HG03196 (cell line): ENCODE results near the gene MTFP1.
A peak's percentile ranks its signal among the peaks of the same experiment; 100 is the strongest.
"Not testable (repeated sequence)": the region's sequence is repeated elsewhere in the genome, so short reads cannot be mapped to it uniquely, and the experiment has no call there.

Experiments used
- ATAC-seq: cut with Tn5 transposase; IDR thresholded peaks from one replicate; pipeline ENCODE4 v1.9.1; 2021; ENCODE audit not compliant: unreplicated experiment

MTFP1 gene

DNA sequence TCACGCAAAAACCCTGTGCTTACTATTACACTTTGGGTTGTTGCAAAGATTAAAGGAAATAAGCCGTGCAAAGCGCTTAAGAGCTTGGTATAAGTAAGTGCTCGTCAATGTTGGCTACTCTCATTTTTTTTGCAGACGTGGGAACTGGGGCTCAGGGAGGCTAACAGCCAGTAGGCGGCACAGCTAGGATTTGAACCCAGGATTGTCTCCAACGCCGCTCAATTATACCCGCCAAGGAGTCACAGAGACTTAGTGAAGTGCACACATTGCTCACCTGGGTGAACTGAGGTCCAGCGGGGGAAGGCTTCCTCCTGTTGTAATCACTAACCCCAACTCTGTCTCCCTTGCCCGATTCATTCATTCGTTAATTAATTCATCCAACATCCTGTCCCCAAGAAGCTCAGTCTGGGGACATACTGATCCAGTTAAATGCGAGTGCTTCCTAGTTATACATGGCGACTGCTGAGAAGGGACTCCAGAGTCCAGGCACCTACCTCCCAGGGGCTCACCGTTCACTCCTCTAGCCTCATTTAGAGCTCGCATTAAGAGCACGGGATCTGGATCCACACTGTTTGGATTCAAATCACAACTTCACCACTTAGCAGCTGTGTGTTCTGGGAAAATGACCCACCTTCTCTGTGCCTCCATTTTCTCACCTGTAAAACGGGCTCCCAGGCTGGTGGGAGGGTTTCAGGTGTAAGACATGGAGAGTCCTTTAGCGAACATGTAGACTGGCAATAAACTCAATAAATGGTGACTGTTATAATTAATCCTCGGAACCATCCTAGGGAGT is 838 bp upstream of the MTFP1 start:
- no peak for ATAC-seq

DNA sequence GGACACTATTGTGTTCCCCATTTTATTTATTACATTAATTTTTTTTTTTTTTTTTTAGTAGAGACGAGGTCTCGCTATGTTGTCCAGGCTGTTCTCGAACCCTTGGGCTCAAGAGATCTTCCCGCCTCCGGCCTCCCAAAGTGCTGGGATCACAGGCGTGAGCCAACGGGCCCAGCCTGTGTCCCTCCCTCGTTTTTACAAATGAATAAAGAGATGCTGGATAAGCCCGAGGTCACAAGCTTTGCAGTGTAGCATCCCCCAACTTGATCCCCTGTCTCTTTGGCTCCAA is 297 bp upstream of the MTFP1 start:
- no peak for ATAC-seq

DNA sequence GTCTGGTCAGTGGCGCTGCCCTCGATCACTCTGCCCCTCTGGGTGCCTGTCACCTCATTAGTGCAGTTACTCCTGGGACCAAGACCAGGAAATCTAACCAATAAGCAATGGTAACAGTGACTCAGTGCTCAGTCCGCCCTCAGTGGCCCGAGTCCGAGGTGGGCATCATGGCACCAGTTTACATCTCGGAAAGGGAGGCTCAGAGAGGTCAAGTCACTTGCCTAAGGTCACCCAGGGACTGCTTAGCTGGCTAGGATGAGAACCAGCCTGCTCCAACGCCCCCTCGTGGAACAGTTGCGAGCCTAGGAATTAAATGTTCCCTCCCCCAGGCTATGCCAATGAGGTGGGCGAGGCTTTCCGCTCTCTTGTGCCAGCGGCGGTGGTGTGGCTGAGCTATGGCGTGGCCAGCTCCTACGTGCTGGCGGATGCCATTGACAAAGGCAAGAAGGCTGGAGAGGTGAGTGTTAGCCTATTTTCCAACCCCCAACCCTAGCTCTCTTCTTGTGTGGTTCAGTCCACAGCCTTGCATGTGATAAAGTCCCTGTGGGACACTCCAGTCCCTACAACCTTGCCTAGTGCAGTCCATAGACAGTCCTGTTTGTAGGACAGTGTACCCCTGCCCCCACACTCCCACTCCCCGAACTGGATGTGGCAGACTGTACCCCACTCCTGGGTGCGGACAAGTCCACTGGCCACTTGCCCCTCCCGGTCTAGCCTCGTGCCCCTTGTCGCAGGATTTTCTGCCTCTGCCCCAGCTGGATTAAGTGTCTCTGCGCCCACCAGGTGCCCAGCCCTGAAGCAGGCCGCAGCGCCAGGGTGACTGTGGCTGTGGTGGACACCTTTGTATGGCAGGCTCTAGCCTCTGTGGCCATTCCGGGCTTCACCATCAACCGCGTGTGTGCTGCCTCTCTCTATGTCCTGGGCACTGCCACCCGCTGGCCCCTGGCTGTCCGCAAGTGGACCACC is 1.1 kb downstream of the MTFP1 start:
- no peak for ATAC-seq

DNA sequence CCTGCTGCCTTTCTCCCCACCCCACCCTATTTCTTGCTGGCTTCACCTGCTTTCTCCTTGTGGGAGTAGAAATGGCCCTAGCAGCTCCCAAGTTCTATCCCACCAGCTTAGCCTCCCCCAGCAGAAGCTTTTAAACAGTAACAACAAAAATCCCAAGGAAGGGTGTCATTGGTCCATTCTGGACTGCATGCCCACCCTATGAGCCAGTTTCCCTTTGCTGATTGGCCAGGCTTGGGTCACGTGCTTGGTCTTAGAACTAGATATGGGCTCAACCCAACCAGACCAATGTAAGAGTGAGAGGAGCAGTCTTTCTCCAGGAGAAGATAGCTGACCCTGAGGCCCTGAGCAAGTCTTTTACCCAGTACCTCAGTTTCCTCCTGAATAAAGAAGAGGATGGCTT is 2.3 kb downstream of the MTFP1 start:
- no peak for ATAC-seq

DNA sequence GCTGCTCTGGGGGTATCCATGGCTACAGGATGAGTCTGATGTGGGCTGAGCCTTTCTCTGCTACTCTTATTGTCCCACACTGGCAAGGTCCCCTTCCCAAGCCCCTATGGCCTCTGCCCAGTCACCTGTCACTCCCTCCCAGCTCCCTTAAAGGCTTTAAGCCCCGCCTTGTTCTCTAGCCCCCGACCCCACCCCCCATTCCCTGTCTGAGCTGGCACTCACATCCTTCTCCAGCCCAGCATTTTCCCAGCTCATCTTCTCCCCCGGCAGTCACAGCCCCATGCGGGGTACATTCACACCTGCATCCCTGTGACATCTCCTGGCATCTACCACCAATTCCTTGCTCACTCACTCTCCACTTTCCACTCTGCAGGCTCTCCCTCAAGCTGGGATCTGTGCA is 4.3 kb downstream of the MTFP1 start:
- no peak for ATAC-seq

DNA sequence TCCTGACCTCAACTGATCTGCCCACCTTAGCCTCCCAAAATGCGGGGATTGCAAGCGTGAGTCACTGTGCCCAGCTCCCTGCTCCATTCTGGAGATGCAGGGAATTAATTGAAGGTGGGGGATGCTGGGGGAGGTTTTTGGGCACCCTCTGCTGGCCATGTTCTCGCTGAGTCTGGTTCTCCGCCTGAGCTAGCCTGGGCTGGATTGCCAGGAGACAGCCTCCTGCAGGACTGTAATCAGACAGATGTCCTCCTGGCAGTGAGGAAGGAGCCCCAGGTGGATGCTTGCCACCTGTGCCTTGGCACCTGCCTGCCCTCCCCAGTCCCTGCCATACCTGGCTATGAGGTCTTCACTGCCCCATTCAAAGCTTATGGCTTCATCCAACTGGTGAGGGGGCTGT is 5.4 kb downstream of the MTFP1 start:
- ATAC-seq = no peak

DNA sequence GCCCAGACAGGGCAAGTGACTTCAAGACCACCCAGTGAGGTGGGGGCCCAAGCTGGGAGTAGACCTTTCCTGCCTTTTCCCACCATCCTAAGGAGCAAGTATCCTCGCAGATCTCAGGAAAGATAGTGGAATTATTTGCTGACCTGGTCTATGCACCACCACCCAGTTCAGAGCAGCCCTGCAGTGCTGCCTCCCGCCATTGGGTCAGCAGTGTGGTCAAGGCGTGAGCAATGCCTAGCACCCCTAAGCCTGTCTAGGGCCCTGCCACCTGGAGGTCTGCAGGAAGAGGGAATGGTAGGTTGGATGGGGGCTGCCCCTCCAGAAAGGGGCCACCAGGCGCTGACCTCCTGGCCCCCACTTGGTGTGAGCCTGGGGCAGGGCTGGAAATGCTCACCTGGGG is 6.5 kb downstream of the MTFP1 start:
- no peak for ATAC-seq

DNA sequence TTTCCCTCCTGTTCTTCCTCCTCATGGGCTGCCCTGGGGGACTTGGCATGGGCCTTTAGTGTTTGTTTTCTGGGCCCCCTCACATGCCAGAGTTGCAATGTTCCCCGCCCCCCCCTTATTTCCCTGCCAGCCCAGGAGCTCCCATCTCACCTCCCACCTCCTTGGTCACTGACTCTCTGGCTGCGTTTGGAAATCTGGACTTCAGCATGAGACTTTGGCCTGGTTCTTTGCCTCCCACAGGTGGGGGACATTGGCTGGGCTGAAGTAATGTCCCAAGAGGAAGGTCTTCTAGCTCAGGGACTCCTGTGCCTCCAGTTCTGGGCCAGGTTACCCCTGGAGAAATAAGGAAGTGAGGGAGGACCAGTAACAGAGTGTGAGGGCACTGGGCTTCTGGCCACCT is 7.0 kb downstream of the MTFP1 start:
- ATAC-seq = no peak

DNA sequence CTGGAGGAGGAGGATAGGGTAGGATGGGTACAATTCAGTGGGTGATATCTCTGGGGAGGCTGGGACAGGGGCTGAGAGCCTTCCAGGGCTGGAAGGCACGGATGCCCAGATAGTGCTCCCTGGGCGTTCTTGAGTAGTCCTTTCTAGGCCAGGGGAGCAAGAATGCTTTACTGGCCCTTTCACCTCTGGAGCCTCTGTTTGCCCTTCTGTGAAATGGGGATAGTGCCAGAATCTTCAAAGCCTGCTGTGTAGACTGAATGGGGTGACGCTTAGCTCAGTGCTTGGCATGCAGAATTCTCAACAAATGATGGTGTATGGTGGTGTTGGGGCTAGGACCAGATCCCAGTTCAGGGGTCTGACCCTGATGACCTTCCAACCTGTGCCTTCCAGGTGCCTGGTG is 7.7 kb downstream of the MTFP1 start:
- no peak for ATAC-seq

DNA sequence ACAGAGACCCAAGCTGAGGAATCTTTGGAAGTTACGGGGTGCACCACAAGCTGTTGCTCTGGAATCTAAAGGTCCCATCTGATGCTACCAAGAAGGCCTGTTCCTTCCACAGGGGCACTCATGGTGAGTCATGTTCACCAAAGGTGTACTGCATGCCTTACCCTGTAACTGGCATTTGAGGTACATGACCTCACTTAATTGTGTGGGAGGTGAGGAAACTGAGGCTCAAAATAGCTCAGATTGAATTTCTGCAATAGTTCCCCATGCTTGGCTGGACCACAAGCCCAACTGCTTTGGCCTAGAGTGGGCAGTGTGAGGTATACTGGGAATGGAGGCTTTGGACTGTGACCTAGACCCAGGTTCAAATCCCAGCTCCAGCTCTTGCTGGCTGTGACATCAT is 8.2 kb downstream of the MTFP1 start:
- ATAC-seq = no peak

DNA sequence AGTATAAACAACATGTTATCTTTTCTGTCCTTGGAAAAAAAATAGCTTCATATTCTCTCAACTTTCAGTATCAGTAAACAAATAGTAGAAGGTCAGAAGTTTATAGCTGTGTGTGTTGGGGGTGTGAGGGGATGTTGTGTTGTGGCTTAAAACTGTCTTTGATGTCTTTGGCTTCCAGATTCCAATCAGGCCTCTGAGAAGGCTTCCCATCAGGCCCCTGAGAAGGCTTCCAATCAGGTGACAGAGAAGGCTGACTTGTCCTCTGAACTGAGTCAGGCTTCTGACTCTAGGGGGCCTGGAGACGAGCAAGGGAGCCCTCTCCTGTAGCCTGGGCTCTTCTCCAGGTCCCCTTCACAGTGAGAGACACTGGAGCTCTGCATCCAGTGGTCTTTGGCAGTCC is 9.3 kb downstream of the MTFP1 start:
- no peak for ATAC-seq

DNA sequence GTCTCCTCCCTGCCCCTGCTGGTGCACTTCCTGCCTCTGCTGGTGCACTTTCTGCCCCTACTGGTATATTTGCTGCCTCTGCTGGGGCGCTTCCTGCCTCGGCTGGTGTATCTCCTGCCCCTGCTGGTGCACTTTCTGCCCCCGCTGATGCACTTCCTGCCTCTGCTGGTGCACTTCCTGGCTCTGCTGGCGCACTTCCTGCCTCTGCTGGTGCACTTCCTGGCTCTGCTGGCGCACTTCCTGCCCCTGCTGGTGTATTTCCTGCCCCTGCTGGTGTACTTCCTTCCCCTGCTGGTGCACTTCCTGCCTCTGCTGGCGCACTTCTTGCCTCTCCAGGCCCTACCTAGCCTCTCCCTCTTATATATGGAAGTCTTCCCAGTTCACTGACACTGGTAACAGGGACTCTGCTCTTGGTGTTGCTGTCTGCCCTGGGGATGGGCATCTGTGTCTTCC is 10.1 kb downstream of the MTFP1 start:
- ATAC-seq = no peak

DNA sequence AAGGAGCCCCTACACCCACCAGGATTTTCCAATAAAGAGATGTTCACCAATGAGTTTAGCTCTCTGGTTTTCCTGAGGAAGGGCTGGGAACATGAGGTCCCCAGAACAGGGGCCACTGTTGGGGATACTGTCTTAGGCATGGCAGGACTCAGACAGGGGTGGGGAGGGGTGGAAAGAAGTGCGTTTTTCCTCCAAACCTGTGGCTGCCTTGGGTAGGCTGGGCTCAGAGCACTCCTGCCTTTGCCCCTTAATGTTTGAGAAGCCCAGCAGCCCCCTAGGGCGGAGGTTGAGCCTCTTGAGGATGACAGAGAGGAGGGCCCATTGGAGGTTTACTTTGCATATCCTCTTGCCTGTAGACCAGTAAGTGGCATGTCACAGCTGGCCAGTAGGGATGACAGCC is 10.6 kb downstream of the MTFP1 start:
- ATAC-seq = no peak

DNA sequence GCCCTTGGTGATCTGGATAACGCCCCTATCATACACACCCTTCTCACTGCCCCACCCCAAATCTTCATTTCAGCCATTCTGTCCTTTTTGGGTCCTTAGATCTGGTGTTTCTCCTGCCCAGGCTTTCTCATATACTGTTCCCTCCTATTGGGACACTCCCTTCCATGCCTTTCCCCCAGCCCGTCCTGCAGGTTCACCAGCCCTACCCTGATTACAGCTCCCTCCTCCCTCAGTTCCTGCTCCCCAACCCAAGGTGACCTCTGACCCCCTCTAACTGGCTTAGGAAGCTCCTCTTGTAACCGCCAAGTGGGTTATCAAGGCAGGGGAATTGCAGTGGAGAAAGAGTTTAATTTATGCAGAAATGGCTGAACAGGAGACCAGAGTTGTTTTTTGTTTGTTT is 13.0 kb downstream of the MTFP1 start:
- no peak for ATAC-seq

DNA sequence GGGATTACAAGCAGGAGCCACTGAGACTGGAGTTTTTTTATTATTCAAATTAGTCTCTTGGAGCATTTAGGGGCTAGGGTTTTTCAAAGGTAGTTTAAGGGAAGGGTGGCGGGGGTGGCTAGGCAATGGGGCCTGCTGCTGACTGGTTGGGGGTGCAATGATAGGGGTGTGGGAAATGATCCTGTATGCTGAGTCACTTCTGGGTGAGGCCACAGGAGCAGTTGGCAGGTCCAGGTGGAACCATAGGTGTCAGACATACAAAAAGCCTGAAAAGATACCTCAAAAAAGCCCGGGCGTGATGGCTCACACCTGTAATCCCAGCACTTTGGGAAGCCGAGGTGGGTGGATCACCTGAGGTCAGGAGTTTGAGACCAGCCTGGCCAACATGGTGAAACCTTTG is 13.7 kb downstream of the MTFP1 start:
- no peak for ATAC-seq

DNA sequence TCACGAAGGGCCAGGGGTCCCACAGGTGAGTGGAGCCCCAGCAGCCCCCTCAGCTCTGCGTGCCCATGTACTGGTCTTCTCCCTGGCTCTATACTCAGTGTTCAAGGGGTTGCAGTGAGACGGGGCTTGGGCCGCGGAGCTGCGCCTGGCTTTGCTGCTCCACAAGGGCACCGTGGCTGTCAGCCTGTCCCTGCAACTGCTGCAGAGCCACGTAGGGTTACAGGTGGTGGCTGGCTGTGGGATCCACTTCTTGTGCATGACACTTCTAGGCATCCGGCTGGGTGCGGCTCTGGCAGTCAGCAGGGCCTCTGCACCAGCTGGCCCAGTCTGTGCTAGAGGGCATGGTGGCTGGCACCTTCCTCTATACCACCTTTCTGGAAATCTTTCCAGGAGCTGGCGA is 14.3 kb downstream of the MTFP1 start:
- ATAC-seq = no peak

DNA sequence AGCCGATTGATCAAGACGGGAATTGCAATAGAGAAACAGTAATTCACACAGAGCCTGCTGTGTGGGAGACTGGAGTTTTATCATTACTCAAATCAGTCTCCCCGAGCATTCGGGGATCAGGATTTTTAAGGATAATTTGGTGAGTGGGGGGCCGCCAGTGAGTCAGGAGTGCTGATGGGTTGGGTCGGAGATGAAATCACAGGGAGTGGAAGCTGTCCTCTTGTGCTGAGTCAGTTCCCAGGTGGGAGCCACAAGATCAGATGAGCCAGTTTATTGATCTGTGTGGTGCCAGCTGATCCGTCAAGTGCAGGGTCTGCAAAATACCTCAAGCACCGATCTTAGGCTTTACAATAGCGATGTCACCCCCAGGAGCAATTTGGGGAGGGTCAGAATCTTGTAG is 15.5 kb downstream of the MTFP1 start:
- no peak for ATAC-seq

DNA sequence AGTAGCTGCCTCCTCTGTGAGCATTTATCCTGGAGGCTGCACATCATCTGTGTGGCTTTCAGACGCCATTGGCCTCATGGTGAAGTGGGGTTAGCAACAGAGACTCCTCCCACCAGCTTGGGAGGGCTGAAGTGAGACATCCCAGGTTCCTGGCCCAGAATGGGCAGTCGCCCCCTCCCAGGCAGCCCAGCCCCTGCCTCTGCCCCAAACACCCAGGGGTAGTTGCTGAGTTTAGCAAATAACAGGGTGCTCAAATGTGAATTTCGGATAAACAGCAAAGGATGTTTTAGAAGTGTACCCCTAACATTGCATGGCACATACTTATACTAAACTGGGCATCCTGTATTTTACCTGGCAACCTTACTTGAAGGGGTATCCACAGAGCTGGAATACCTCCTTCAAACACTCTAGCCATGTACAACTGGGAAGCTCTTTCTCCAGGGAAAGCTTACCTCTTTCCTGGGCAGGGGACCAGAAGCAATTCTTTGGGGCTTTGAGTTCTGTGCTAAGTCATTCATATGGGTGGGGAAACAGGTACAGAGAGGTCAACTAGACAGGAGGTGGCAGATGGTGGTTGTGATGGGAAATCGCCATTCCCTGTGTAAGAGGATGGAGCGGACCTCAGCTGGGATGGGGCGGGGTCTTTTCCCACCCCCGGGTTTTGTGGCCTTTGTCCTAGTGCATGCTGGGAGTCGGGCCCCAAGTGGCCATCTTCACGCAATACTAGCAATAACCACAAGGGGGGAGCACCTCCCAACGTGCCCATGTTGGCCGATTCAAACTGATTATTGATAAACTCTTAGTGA is 19.3 kb downstream of the MTFP1 start:
- ATAC-seq = peak; percentile 37

DNA sequence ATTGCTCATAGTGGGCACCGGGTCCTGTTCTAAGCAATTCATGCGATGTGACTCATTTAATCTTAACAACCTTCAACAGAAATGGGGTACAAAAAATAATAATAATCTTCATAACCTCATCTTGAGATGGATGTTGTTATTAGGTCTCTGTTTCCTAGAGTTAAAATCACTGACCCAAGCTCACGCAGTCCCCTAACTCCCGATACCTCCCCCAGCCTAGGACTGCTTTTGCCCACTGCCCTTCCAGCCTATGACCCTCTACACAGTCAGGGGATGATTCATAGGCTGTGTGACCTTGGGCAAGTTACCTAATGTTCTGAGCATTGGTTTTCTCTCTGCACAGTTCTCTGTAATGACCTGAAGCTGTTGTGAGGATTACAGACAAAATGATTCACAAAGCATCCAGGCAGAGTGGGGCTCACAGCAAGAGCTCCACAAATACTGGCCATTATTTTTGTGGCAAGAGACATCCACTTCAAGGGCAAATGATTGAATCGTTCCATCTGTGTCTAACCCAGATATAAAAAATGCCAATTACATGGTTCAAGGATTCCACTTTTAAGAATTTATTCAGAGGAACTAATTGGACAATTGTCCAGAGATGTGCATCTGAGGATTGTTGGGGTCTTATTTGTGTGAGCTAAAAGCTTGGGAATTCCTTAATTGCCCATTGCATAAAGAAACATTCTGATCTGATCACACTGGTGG is 20.0 kb downstream of the MTFP1 start:
- no peak for ATAC-seq

DNA sequence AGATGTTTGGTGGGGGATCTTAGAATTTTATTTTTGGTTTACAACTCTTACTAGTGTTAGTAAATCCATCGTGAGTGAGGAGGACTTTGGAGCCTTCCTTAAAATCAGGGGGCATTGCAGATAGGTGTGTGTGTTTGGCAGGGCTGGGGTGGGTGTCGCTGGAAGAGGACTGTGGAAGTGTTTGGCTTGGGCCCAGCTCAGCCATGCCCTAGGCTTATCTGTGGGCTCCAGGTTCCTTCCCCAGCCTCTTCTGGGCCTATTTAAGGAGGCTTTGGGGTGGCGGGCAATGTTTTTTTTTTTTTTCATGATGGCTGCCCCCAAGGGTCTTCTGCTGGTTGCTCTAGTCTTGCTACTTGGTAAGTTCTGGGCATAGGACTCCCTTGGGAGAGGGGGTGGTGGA is 22.1 kb downstream of the MTFP1 start:
- ATAC-seq = no peak

DNA sequence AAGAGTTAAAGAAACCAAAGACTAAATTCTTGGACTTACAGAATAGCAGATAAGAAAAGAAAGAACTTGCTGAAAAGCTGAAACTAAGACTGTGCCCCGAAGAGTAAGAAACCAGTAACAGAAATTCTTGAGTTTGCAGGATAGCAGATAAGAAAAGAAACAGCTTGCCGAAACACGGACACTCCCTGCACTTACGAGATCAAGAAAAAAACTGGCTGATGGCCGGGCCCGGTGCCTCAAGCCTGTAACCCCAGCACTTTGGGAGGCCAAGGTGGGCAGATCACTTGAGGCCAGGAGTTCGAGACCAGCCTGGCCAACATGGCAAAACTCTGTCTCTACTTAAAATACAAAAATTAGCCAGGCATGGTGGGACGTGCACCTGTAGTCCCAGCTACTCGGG is 25.9 kb downstream of the MTFP1 start:
- ATAC-seq = not testable (repeated sequence)
